HG03575 (cell line): ENCODE results near the gene NFATC1.

Experiments
- ATAC-seq: cut with Tn5 transposase; IDR thresholded peaks from one replicate; pipeline ENCODE4 v1.9.1; 2021; ENCODE audit not compliant: unreplicated experiment, insufficient number of reproducible peaks, low FRiP score; ENCODE audit errors: extremely low read depth

Gene NFATC1

GRCh38 chr18:79395761-79396404 lies at the start of gene NFATC1:
Gene NFATC1, plus strand, starts transcription at chr18:79395930. Its CDS starts 295 bp downstream, at chr18:79396225.
- no peak for ATAC-seq

GRCh38 chr18:79345981-79346380 lies 49.7 kb upstream of the NFATC1 start:
- ATAC-seq: no peak

GRCh38 chr18:79348066-79348465 lies 47.7 kb upstream of the NFATC1 start:
- no peak for ATAC-seq

GRCh38 chr18:79352432-79352831 lies 43.3 kb upstream of the NFATC1 start:
- no peak for ATAC-seq

GRCh38 chr18:79353267-79353666 lies 42.5 kb upstream of the NFATC1 start:
- ATAC-seq: no peak

GRCh38 chr18:79354350-79354749 lies 41.4 kb upstream of the NFATC1 start:
- ATAC-seq: no peak

GRCh38 chr18:79355433-79356335 lies 40.0 kb upstream of the NFATC1 start:
- ATAC-seq: no peak

- ATAC-seq: no peak
Observed at GRCh38 chr18:79356435-79356834, 39.3 kb upstream of the NFATC1 start.

- no peak for ATAC-seq
Observed at GRCh38 chr18:79360933-79361332, 34.8 kb upstream of the NFATC1 start.

GRCh38 chr18:79361766-79362522 lies 33.8 kb upstream of the NFATC1 start:
- no peak for ATAC-seq

GRCh38 chr18:79365701-79366100 lies 30.0 kb upstream of the NFATC1 start:
- ATAC-seq: no peak

- no peak for ATAC-seq
Observed at GRCh38 chr18:79366177-79367094, 29.3 kb upstream of the NFATC1 start.

- ATAC-seq: no peak
Observed at GRCh38 chr18:79367480-79367879, 28.2 kb upstream of the NFATC1 start.

GRCh38 chr18:79367989-79368388 lies 27.7 kb upstream of the NFATC1 start:
- no peak for ATAC-seq

- ATAC-seq: no peak
Observed at GRCh38 chr18:79368681-79369080, 27.0 kb upstream of the NFATC1 start.

- ATAC-seq: no peak
Observed at GRCh38 chr18:79371561-79372121, 24.1 kb upstream of the NFATC1 start.

- no peak for ATAC-seq
Observed at GRCh38 chr18:79372461-79372860, 23.3 kb upstream of the NFATC1 start.

- no peak for ATAC-seq
Observed at GRCh38 chr18:79372991-79373390, 22.7 kb upstream of the NFATC1 start.
